ENCODE measurements around the gene ZMIZ1.

- TF ChIP-seq POLR2AphosphoS5 (IDR thresholded peaks at IDR 0.05; ENCODE audit: low read depth, low read length) = no peak
- TF ChIP-seq REST (IDR thresholded peaks at IDR 0.05; ENCODE audit: insufficient read depth in 1 of 2, low read depth in 2 of 2, low read length in 1 of 2) = no peak
Observed at GRCh38 chr10:79269969-79270368, 201.2 kb downstream of the ZMIZ1 start.
